Activated naive CD4-positive, alpha-beta T cell treated with anti-CD3 and anti-CD28 coated beads, Interleukin-2, amount 50 U/mL, for 24 hours (primary cell): ENCODE results near the gene PSD.
A peak's percentile ranks its signal among the peaks of the same experiment; 100 is the strongest.

Experiments
- H3K27ac Mint-ChIP-seq: one replicate; pipeline ENCODE4 v1.8.0; 2021; ENCODE audit warnings: mild to moderate bottlenecking, mixed read lengths
- H3K27me3 Mint-ChIP-seq: one replicate; pipeline ENCODE4 v1.8.0; 2021; ENCODE audit warnings: mixed read lengths
- H3K36me3 Mint-ChIP-seq: one replicate; pipeline ENCODE4 v1.8.0; 2021; ENCODE audit warnings: mixed read lengths
- H3K4me1 Mint-ChIP-seq: one replicate; pipeline ENCODE4 v1.8.0; 2021; ENCODE audit warnings: mixed read lengths
- H3K4me3 Mint-ChIP-seq: one replicate; pipeline ENCODE4 v1.8.0; 2021; ENCODE audit warnings: mild to moderate bottlenecking, mixed read lengths
- H3K9me3 Mint-ChIP-seq: one replicate; pipeline ENCODE4 v1.8.0; 2021; ENCODE audit warnings: mixed read lengths

PSD gene

DNA sequence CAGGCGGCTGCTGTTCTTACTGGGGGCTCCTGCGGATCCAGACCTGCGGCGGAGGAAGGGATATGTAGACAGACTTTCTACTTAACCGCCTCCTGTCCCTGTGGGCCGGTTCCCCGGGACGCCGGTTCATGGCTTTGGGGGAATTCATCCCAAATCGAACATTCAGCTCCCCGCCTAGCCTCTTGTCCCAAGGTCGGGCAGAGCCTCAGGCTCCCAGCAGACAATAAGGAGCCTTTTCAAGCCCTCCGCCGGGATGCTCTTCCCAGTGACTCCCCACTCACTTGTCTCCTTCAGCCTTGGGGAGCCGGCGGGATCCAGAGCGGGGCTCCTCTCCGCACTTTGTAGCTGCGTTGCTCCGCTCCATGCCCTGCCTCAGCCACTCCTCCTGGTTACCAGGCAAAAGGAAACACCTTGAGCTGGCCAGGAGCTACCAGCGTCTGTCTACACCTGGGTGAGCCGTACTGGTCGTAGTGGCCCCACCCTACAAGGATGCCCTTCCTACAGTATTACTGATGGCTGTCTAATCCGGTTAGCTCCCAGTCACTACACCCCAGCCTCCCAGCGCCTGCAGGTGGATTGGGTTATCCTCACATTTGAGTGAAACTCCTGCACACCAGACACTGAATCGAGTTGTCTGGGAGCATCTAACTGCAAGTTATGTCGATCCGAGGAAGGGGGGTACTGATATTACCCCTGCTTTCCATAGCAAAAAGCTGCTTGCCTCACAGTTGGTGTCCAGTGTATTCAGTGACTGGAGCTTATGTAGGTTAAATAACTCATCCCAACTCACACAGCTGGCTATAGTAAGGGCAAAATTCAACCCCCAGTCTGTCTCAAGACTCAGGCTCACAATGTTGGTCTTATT, 32.8 kb upstream of the PSD start, which contains the start of gene C10orf95:
Gene C10orf95 (minus strand): TSS at position 439 of the 865 bp plus-strand sequence. CDS start 450 bp downstream, outside the sequence.
- peaks cover 24% of the 10 kb centered on the region for H3K4me1 Mint-ChIP-seq
- peak within 1 kb of the TSS; percentile 90 for H3K27ac Mint-ChIP-seq
- peak within 1 kb of the TSS; percentile 94 for H3K4me3 Mint-ChIP-seq
- peaks cover 4% of the 10 kb centered on the region for H3K36me3 Mint-ChIP-seq
- H3K27me3 Mint-ChIP-seq = no peaks in the 10 kb centered on the region
- no peaks in the 10 kb centered on the region for H3K9me3 Mint-ChIP-seq

- no peaks in the 10 kb centered on the region for H3K9me3 Mint-ChIP-seq
- no peaks in the 10 kb centered on the region for H3K27me3 Mint-ChIP-seq
- H3K4me1 Mint-ChIP-seq = peaks cover 27% of the 10 kb centered on the region
- peaks cover 4% of the 10 kb centered on the region for H3K36me3 Mint-ChIP-seq
- H3K27ac Mint-ChIP-seq = peak overlapping the region; percentile 96
- H3K4me3 Mint-ChIP-seq = peak overlapping the region; percentile 94
These were observed 32.0 kb upstream of the PSD start for GRCh38 chr10:102450374-102451104.

DNA sequence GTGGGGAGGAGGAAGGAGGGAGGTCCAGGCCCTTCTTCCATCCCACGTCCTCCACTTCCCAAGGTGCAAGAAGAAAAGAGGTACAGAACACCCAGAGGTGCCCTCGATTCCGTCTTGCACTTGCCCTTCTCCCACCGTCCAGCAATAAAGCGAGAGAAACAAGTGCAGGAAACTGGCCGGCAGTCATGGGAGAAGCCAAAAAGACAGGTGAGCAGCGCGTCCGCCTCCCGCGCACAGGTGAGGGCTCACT, 31.5 kb upstream of the PSD start:
- no peaks in the 10 kb centered on the region for H3K27me3 Mint-ChIP-seq
- peak overlapping the region; percentile 96 for H3K27ac Mint-ChIP-seq
- peaks cover 27% of the 10 kb centered on the region for H3K4me1 Mint-ChIP-seq
- no peaks in the 10 kb centered on the region for H3K9me3 Mint-ChIP-seq
- peak overlapping the region; percentile 89 for H3K4me3 Mint-ChIP-seq
- peaks cover 4% of the 10 kb centered on the region for H3K36me3 Mint-ChIP-seq

GRCh38 chr10:102449321-102450123, 30.9 kb upstream of the PSD start:
- H3K27me3 Mint-ChIP-seq = no peaks in the 10 kb centered on the region
- peaks cover 27% of the 10 kb centered on the region for H3K4me1 Mint-ChIP-seq
- peak overlapping the region; percentile 89 for H3K4me3 Mint-ChIP-seq
- peak overlapping the region; percentile 96 for H3K27ac Mint-ChIP-seq
- no peaks in the 10 kb centered on the region for H3K9me3 Mint-ChIP-seq
- H3K36me3 Mint-ChIP-seq = peaks cover 4% of the 10 kb centered on the region

DNA sequence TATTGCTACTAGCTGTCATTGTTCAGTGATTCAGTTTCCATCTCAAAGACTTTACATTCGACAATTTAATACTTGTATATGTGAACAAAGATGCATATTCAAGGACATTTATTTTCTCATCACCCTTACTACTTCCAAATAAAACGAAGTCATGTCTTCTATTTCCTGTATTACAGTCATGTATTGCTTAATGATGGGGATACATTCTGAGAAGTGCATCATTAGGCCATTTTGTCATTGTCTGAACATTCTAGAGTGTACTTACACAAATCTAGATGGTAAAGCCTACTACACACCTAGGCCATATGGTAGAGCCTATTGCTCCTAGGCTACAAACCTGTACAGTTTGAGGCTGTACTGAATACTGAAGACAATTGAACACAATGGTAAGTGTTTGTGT, 26.3 kb upstream of the PSD start:
- Mint-ChIP-seq H3K27me3 (no peaks in the 10 kb centered on the region), H3K4me3 (no peak overlapping the region), H3K36me3 (no peaks in the 10 kb centered on the region), H3K4me1 (peaks cover 14% of the 10 kb centered on the region), H3K9me3 (no peaks in the 10 kb centered on the region), H3K27ac (no peak overlapping the region)

DNA sequence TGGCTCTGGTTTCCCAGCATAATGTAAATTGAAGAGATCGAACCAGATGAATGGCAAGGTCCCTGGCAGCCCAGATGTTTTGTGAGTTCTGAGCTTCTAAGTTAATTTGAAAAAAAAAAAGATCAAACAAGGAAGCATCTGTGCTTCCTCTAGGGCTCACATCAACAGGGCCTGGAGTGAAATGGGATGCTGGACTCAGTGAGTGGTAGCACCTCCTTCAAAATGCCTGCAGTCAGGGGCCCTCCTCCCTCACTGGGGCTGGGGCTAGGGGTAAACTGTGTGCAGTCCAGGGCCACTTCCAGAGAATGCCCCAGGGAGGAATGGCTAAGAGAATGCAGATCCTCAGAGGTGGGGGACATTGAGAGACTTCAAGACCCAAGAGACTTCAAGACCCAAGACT, 19.8 kb upstream of the PSD start:
- Mint-ChIP-seq H3K4me1 (peaks cover 49% of the 10 kb centered on the region), H3K27ac (peak overlapping the region; percentile 4), H3K4me3 (no peak overlapping the region), H3K36me3 (no peaks in the 10 kb centered on the region), H3K27me3 (no peaks in the 10 kb centered on the region), H3K9me3 (no peaks in the 10 kb centered on the region)

GRCh38 chr10:102437515-102437914, 18.9 kb upstream of the PSD start:
- H3K27me3 Mint-ChIP-seq = no peaks in the 10 kb centered on the region
- H3K4me1 Mint-ChIP-seq = peaks cover 58% of the 10 kb centered on the region
- H3K4me3 Mint-ChIP-seq = peak overlapping the region; percentile 67
- H3K27ac Mint-ChIP-seq = no peak overlapping the region
- no peaks in the 10 kb centered on the region for H3K9me3 Mint-ChIP-seq
- H3K36me3 Mint-ChIP-seq = no peaks in the 10 kb centered on the region

GRCh38 chr10:102436312-102436711, 17.7 kb upstream of the PSD start:
- no peaks in the 10 kb centered on the region for H3K27me3 Mint-ChIP-seq
- no peaks in the 10 kb centered on the region for H3K36me3 Mint-ChIP-seq
- H3K27ac Mint-ChIP-seq = peak overlapping the region; percentile 96
- peak overlapping the region; percentile 90 for H3K4me3 Mint-ChIP-seq
- H3K4me1 Mint-ChIP-seq = peaks cover 64% of the 10 kb centered on the region
- H3K9me3 Mint-ChIP-seq = no peaks in the 10 kb centered on the region

DNA sequence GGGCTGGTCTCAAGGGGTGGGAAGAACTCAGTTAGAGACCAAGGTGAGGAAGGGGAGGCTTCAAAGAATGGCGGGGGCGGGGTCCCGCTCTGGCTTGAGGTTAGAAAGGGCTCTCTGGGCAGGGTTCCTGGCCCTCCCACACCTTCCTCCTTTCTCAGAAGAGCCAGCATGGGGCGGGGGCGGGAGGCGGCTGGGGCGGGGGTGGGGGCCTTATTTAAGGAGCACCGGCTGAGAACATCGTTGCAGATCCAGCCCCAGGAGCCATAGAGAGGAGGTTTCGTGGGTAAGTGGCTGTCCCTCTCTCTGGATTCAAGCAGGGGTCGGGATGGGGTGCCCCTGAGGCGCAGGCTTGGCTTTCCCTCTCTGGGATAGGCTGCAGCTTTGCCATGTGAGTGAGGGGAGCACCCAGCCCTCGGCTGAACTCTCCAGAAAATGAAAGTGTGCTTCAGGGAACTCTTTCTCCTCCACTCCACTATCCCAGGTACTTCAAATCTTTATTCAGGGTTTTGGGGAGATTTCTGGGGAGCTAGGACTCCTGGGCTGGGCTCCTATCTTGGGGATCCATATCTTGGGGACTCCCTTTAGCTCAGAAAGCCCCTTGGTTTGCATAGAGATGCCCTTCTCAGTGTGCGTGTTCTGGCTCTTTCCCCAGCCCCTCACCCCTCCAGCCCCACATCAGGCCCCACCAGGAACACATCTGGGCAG, 17.1 kb upstream of the PSD start:
- no peaks in the 10 kb centered on the region for H3K27me3 Mint-ChIP-seq
- H3K9me3 Mint-ChIP-seq = no peaks in the 10 kb centered on the region
- H3K36me3 Mint-ChIP-seq = no peaks in the 10 kb centered on the region
- H3K4me1 Mint-ChIP-seq = peaks cover 62% of the 10 kb centered on the region
- H3K27ac Mint-ChIP-seq = peak overlapping the region; percentile 91
- peak overlapping the region; percentile 90 for H3K4me3 Mint-ChIP-seq

GRCh38 chr10:102435133-102435497, 16.5 kb upstream of the PSD start:
- Mint-ChIP-seq H3K4me3 (peak overlapping the region; percentile 90), H3K9me3 (no peaks in the 10 kb centered on the region), H3K4me1 (peaks cover 60% of the 10 kb centered on the region), H3K27me3 (no peaks in the 10 kb centered on the region), H3K27ac (peak overlapping the region; percentile 91), H3K36me3 (no peaks in the 10 kb centered on the region)

DNA sequence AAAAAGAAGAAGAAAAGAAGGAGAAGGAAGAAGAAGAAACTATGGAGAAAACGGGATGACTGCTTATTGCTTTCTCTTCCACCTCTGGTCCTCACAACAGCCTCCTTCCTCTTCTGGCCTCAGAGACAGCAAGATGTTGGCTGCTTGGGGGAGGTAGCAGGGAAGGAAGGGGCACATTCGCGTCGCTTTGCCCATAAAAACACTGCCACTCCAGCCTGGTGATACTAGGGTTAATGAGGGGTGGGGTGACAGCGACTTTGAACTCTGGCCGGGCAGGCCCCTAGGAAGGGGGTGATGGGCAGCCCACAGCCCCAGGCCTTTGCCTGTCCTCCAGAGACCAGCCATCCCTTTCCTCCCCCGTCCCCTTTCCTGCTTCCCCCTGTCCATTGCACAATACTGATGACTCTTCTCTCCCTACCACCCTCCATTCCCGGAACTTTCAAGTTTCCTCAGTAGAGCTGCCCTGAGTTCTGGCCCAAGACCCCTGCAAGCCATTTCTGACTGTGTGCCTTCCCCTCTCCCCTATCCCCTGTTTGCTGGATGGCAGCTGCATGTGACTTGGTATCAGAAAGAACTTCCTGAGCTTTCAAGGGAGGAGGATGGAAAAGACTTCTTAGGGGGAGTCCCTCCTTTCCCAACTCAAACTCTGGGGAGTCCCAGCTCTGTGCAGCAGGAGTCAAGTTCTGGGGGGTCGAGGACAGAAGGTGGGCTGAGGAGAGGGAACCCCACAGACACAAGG, 16.0 kb upstream of the PSD start:
- peaks cover 60% of the 10 kb centered on the region for H3K4me1 Mint-ChIP-seq
- H3K27ac Mint-ChIP-seq = peak overlapping the region; percentile 31
- no peaks in the 10 kb centered on the region for H3K9me3 Mint-ChIP-seq
- H3K4me3 Mint-ChIP-seq = peak overlapping the region; percentile 90
- no peaks in the 10 kb centered on the region for H3K36me3 Mint-ChIP-seq
- H3K27me3 Mint-ChIP-seq = no peaks in the 10 kb centered on the region

GRCh38 chr10:102433619-102434046, 15.0 kb upstream of the PSD start:
- peak overlapping the region; percentile 97 for H3K27ac Mint-ChIP-seq
- H3K36me3 Mint-ChIP-seq = no peaks in the 10 kb centered on the region
- H3K27me3 Mint-ChIP-seq = no peaks in the 10 kb centered on the region
- H3K4me3 Mint-ChIP-seq = peak overlapping the region; percentile 94
- peaks cover 60% of the 10 kb centered on the region for H3K4me1 Mint-ChIP-seq
- H3K9me3 Mint-ChIP-seq = no peaks in the 10 kb centered on the region

GRCh38 chr10:102432162-102432950, 13.8 kb upstream of the PSD start, which contains the start of gene CUEDC2:
TSS of gene CUEDC2 (minus strand) at chr10:102432574. CDS start at chr10:102425188, 7,386 bp downstream.
- Mint-ChIP-seq H3K27me3 (no peaks in the 10 kb centered on the region), H3K27ac (peak within 1 kb of the TSS; percentile 97), H3K4me1 (peaks cover 56% of the 10 kb centered on the region), H3K9me3 (no peaks in the 10 kb centered on the region), H3K4me3 (peak within 1 kb of the TSS; percentile 94), H3K36me3 (no peaks in the 10 kb centered on the region)
